GM19035 (cell line): ENCODE results near the gene RRP1.
"Not testable (repeated sequence)": the region's sequence is repeated elsewhere in the genome, so short reads cannot be mapped to it uniquely, and the experiment has no call there.

Experiments
- ATAC-seq: cut with Tn5 transposase; IDR thresholded peaks from one replicate; pipeline ENCODE4 v1.9.1; 2021; ENCODE audit not compliant: unreplicated experiment

RRP1 gene

GRCh38 chr21:43815107-43815613 lies 25.8 kb downstream of the RRP1 start:
- ATAC-seq: no peak

DNA sequence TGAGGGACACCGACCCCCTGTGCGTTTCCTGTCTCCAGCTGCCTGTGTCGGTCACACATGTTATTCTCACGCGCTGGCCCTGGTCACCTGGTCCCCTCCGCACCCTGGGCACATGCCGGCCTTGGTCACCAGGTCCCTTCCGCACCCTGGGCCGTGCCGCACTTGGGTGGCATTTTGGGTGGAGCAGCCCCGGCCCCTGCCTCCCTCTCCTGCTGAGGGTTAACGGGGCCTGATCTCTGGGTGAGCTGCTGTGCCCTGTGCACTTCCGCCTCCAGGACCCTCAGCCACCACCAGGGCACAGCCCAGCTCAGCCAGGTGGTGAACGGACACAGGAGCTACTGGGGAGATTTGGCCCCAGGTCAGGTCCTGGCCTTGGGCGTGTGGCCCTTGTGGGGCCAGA lies 26.6 kb downstream of the RRP1 start:
- ATAC-seq: no peak

- no peak for ATAC-seq
These were observed 27.3 kb downstream of the RRP1 start for GRCh38 chr21:43816611-43817071.

- no peak for ATAC-seq
These were observed 28.0 kb downstream of the RRP1 start for GRCh38 chr21:43817157-43818086.

DNA sequence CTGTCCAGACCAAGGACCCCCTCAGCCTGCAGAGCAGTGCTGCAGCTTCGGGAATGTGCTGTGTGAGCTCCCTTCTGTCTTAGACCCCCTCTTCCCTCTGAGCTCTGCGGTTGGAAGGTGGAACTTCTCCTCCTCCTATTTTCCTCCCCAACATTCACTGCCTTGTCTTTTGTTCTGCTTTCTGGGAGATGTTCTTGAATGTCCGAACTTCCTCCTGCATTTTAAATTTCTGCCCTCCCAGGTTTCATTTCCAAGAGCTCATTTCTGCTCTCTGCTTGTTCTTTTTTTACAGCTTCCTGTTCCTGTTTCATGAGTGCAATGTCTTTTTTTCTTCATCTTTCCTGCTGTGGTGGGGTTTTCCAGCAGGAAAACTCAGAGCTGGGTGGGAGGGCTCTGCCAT lies 29.3 kb downstream of the RRP1 start:
- no peak for ATAC-seq

- no peak for ATAC-seq
These were observed 30.4 kb downstream of the RRP1 start for GRCh38 chr21:43819511-43820405.

DNA sequence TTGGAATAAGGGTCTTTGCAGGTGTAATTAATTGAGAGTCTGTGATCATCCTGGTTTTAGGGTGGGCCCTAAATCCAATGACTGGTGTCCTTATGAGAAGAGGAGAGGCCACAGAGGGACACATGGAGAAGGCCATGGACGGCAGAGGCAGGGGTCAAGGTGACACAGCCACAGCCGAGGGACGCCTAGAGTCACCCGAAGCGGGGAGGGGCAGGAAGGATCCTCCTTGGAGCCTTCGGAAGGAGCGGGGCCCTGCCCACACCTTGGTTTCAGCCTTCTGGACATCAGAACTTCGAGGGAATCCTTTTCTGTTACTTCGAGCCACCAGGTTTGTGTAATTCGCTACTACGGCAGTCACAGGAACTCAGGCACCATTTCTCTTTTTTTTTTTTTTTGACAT lies 31.1 kb downstream of the RRP1 start:
- ATAC-seq: no peak

DNA sequence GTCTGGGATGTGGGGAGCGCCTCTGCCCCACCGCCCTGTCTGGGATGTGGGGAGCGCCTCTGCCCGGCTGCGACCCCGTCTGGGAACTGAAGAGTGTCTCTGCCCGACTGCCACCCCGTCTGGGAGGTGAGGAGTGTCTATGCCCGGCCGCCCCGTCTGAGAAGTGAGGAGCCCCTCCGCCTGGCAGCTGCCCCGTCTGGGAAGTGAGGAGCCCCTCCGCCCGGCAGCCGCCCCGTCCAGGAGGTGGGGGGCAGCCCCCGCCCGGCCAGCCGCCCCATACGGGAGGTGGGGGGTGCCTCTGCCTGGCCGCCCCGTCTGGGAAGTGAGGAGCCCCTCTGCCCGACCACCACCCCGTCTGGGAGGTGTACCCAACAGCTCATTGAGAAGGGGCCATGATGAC lies 32.8 kb downstream of the RRP1 start:
- ATAC-seq: not testable (repeated sequence)

DNA sequence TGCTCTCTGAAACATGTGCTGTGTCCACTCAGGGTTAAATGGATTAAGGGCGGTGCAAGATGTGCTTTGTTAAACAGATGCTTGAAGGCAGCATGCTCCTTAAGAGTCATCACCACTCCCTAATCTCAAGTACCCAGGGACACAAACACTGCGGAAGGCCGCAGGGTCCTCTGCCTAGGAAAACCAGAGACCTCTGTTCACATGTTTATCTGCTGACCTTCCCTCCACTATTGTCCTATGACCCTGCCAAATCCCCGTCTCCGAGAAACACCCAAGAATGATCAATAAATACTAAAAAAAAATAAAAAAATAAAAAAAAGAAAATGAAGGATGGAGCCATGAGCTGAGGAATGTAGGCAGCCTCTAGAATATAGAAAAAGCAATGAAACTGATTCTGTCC lies 33.4 kb downstream of the RRP1 start:
- not testable (repeated sequence) for ATAC-seq

GRCh38 chr21:43824333-43825241 lies 35.2 kb downstream of the RRP1 start:
- ATAC-seq: no peak

DNA sequence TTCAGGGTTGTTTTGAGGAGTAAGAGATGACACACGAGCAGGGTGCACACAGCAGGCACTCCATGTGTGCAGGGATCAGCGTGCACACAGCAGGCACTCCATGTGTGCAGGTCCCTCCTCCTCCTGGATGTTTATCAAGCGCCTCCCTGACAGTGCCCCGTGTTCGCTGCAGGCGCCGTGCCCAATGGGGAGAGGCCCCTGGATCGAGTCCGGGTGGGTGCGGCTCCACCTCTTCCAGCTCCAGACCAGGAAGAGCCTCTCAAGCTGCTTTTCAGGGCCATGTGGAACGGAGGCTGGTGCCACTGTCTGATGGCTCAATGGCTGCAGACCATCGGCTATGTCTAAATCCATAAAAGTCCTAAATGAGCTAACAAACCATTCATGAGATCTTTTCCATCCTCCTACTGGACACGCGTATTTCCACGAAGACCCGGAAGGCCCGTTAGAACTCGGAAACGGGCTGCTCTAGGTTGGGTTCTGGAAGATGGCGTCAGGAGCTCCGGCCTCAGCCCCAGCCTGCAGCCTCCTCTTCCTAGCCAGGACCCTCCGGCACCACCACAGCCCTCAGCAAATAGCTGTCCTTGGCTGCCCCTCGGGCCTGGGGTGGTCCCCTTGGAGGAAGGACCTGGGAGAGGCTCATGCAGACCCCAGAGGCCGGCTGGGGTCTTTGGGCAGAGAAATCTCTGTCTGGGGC lies 36.0 kb downstream of the RRP1 start:
- ATAC-seq: no peak

- no peak for ATAC-seq
These were observed 36.7 kb downstream of the RRP1 start for GRCh38 chr21:43825936-43826622.

GRCh38 chr21:43826623-43826974 lies 37.2 kb downstream of the RRP1 start:
- no peak for ATAC-seq

DNA sequence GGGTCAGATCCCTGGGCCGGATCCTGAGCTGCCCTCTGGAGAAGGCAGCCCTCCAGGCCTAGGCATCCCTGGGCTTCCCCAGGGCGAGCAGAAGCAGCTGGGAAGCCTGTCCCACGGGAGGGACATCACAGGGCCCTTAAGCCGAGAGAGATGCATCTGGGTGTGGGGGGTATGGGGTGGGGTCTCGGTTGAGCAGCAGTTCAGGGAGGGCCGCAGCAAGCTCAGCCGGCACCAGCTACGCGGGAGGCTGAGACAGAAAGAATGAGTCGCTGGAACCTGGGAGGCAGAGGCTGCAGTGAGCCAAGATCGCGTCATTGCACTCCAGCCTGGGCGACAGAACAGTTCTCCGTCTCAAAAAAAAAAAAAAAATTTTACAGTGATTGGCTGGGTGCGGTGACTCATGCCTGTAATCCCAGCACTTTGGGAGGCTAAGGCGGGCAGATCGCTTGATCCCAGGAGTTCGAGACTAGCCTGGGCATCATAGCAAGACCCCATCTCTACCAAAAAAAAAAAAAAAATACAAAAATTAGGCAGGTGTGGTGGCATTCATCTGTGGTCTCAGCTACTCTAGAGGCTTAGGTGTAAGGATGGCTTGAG lies 37.7 kb downstream of the RRP1 start:
- ATAC-seq: no peak

DNA sequence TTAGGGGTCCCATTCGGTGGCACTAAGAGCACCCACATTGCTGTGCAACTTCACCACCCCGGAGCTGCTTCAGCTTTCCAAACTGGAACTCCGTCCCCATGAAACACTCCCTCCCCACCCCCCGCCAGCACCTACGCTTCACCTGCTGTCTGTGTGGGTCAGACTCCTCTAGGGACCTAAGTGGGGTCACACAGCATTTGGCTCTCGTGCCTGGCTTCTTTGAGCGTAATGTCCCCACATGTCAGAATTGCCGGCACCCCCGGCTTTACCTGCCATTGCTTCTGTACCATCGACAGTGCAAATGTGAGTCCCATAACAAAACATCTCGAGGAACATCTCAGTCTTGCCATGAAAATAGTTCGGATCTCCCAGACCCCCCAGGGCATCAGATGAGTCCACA lies 39.8 kb downstream of the RRP1 start:
- no peak for ATAC-seq

DNA sequence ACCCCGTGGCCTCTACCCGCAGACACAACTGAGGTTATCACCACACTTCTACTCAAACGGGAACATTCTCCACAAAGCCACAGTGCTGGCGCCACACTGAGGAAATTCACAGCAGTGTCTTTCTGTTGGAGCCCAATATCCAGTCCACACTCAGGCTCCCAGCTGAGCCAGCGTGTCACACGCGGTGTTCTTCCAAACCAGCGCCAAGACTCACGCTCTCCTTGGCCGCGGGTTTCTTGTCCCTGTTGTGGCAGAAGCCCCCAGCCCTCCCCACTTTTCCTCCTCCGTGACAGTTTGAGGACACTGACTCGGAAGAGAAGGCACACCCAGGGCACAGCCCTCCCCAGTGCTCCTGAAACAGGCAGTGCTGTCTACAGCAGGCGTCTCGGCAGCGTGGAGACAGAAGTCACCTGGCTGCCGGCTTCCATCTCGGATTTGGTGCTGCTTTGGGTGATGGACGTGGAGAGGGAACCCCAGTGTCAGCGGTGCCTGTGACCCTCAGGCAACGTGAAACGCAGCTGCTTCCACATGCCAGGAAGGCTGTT lies 40.3 kb downstream of the RRP1 start:
- ATAC-seq: no peak

GRCh38 chr21:43832158-43832550 lies 42.8 kb downstream of the RRP1 start:
- no peak for ATAC-seq

DNA sequence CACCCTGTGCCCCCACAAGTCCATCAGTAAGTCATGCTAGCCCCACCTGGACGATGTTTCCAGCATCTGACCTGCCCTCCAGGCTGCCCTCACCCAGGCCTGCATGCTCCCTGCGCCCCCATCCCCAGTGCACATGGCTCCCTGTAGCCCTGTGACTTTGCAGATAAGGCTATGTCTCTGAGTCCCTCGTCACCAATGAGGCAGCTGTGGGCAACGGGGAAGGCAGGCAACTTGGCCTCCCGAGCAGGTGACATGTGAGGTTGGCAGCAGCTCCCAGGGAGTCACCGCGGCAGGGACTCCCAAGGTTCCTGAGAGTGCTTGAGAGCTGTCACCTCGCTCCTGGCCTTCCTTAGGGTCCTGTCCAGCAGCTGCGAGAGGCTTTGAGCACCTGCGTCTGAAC lies 43.3 kb downstream of the RRP1 start:
- no peak for ATAC-seq
